ENCODE data around the gene UBE2H.

Gene UBE2H

GRCh38 chr7:129889133-129889844 is 63.5 kb downstream of the UBE2H start:
- no peak overlapping the region for H3K9ac ChIP-seq (ENCODE audit: low read length)

DNA sequence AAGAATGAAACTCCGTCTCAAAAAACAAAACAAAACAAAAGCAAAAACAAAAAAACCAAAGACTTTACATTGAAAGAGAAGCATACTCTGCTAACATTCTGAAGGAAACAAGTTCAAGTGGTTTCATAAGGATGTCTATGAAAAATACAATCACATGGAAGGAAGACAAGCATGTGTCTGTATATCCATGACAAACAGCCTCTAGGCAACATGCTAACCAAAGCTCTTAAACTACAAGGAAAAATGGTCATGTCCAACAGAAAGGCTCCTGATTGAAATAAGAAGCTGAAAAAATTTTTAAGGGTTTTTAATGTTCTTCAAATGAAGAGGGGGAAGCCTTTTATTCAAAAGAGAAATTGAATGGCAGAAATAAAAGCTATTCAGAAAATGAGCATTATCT is 64.9 kb downstream of the UBE2H start:
- no peaks in the 10 kb centered on the region for H3K9me2 ChIP-seq (replicated peaks; ENCODE audit: insufficient read depth, low read length)
- no peaks in the 10 kb centered on the region for H3K4me1 ChIP-seq (ENCODE audit: low read length)
- no peaks in the 10 kb centered on the region for H3F3A ChIP-seq (ENCODE audit: insufficient read depth, low read length)
- H4K20me1 ChIP-seq (ENCODE audit: insufficient read depth, low read length): peaks cover 10% of the 10 kb centered on the region; the same call in 1 of the 2 replicates
- H3K27me3 ChIP-seq (replicated peaks; ENCODE audit: insufficient read depth, low read length): no peaks in the 10 kb centered on the region
- H2AFZ ChIP-seq (ENCODE audit: low read length): no peak overlapping the region
- no peak for DNase-seq
- no peaks in the 10 kb centered on the region for H3K9me3 ChIP-seq (replicated peaks; ENCODE audit: insufficient read depth, low read length)
- no peak overlapping the region for H3K4me3 ChIP-seq (ENCODE audit: low read length)
- no peak overlapping the region for H3K27ac ChIP-seq (ENCODE audit: low read length)
- no peak overlapping the region for H3K9ac ChIP-seq (ENCODE audit: low read length)
- H3K4me2 ChIP-seq (ENCODE audit: low read depth, low read length): no peak overlapping the region
- H3K79me2 ChIP-seq (ENCODE audit: low read length): peaks cover 86% of the 10 kb centered on the region
- no peak for TF ChIP-seq EZH2 (optimal IDR thresholded peaks at IDR 0.05; ENCODE audit: low read depth, low read length)
- no peaks in the 10 kb centered on the region for H3K36me3 ChIP-seq (replicated peaks; ENCODE audit: insufficient read depth, low read length)

More at GRCh38 chr7:129889133-129889844, 63.5 kb downstream of the UBE2H start:
- TF ChIP-seq, protein P1, sequence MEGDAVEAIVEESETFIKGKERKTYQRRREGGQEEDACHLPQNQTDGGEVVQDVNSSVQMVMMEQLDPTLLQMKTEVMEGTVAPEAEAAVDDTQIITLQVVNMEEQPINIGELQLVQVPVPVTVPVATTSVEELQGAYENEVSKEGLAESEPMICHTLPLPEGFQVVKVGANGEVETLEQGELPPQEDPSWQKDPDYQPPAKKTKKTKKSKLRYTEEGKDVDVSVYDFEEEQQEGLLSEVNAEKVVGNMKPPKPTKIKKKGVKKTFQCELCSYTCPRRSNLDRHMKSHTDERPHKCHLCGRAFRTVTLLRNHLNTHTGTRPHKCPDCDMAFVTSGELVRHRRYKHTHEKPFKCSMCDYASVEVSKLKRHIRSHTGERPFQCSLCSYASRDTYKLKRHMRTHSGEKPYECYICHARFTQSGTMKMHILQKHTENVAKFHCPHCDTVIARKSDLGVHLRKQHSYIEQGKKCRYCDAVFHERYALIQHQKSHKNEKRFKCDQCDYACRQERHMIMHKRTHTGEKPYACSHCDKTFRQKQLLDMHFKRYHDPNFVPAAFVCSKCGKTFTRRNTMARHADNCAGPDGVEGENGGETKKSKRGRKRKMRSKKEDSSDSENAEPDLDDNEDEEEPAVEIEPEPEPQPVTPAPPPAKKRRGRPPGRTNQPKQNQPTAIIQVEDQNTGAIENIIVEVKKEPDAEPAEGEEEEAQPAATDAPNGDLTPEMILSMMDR (IDR thresholded peaks at IDR 0.05; ENCODE audit: low read length): no peak
- no peak for TF ChIP-seq EZH2 (optimal IDR thresholded peaks at IDR 0.05; ENCODE audit: low read depth, low read length)
- TF ChIP-seq EZH2phosphoT487 (IDR thresholded peaks at IDR 0.05; ENCODE audit: low read length): no peak
- peaks cover 93% of the 10 kb centered on the region for H3K79me2 ChIP-seq (ENCODE audit: low read length)
- peaks cover 10% of the 10 kb centered on the region; the same call in 1 of the 2 replicates for H4K20me1 ChIP-seq (ENCODE audit: insufficient read depth, low read length)
- no peaks in the 10 kb centered on the region for H3K9me2 ChIP-seq (replicated peaks; ENCODE audit: insufficient read depth, low read length)
- no peak overlapping the region for H3K4me2 ChIP-seq (ENCODE audit: low read depth, low read length)
- no peak overlapping the region for H3K27ac ChIP-seq (ENCODE audit: low read length)
- H3K4me3 ChIP-seq (ENCODE audit: low read length): no peak overlapping the region
- no peaks in the 10 kb centered on the region for H3F3A ChIP-seq (ENCODE audit: insufficient read depth, low read length)
- DNase-seq: no peak
- H3K36me3 ChIP-seq (replicated peaks; ENCODE audit: insufficient read depth, low read length): no peaks in the 10 kb centered on the region
- no peaks in the 10 kb centered on the region for H3K4me1 ChIP-seq (ENCODE audit: low read length)
- no peak overlapping the region for H2AFZ ChIP-seq (ENCODE audit: low read length)
- no peaks in the 10 kb centered on the region for H3K27me3 ChIP-seq (replicated peaks; ENCODE audit: insufficient read depth, low read length)
- H3K9me3 ChIP-seq (replicated peaks; ENCODE audit: insufficient read depth, low read length): no peaks in the 10 kb centered on the region

GRCh38 chr7:129886818-129887186 is 66.0 kb downstream of the UBE2H start:
- Histone ChIP-seq H3K36me3 (replicated peaks; ENCODE audit: insufficient read depth, low read length) (no peaks in the 10 kb centered on the region; the same call in 1 of the 2 replicates), H3F3A (ENCODE audit: insufficient read depth, low read length) (no peaks in the 10 kb centered on the region), H3K4me2 (ENCODE audit: low read depth, low read length) (no peak overlapping the region), H3K27ac (ENCODE audit: low read length) (no peak overlapping the region), H3K4me1 (ENCODE audit: low read length) (no peaks in the 10 kb centered on the region), H3K9me2 (replicated peaks; ENCODE audit: insufficient read depth, low read length) (no peaks in the 10 kb centered on the region), H3K9ac (ENCODE audit: low read length) (no peak overlapping the region), H2AFZ (ENCODE audit: low read length) (no peak overlapping the region), H3K9me3 (replicated peaks; ENCODE audit: insufficient read depth, low read length) (no peaks in the 10 kb centered on the region), H3K79me2 (ENCODE audit: low read length) (peaks cover 88% of the 10 kb centered on the region), H3K4me3 (ENCODE audit: low read length) (no peak overlapping the region), H3K27me3 (replicated peaks; ENCODE audit: insufficient read depth, low read length) (no peaks in the 10 kb centered on the region), H4K20me1 (ENCODE audit: insufficient read depth, low read length) (peaks cover 12% of the 10 kb centered on the region; the same call in 1 of the 2 replicates)
- TF ChIP-seq EZH2 (optimal IDR thresholded peaks at IDR 0.05; ENCODE audit: low read depth, low read length): no peak
- TF ChIP-seq EZH2phosphoT487 (IDR thresholded peaks at IDR 0.05; ENCODE audit: low read length): no peak
- TF ChIP-seq, protein P1 (IDR thresholded peaks at IDR 0.05; ENCODE audit: low read length): no peak
- DNase-seq: no peak

Data from MM.1S (cell line).